HepG2 (cell line): ENCODE measurements around the gene SEMA3G. TPM values are rescaled to one million over a fixed set of nuclear protein-coding genes. Genes with fewer than 3 reads are reported as not detected.

Experiments
- ATAC-seq: fragments of 200-7000 bp; cut with Tn5 transposase; 3 replicates; pipeline ENCODE4 v1.9.1; 2020; ENCODE audit warnings: mild to moderate bottlenecking, moderate library complexity
- BruUV-seq: library from RNA; stranded (reverse); fragments of 400-500 nt; replicated peaks from 2 replicates; lab custom pipeline; 2021; lab: Mats Ljungman, UMichigan
- CTCF ChIA-PET: fragments of 300-600 bp; formaldehyde crosslinking; extraction: SDS; loops from one replicate; lab custom pipeline; 2021; ENCODE audit warnings: low total read pairs, inconsistent platforms, low intra/inter-chr PET ratio; lab: Yijun Ruan, JAX
- POLR2A ChIA-PET: fragments of 350-600 bp; sonication (Branson Sonifier 250); formaldehyde crosslinking; loops from one replicate; lab custom pipeline; 2020; ENCODE audit warnings: antibody characterized with exemption, inconsistent platforms; lab: Yijun Ruan, JAX
- DNase-seq: peaks from one replicate; pipeline ENCODE4 v3.0.0-alpha.2; 2015; ENCODE audit warnings: low spot score
- FAIRE-seq: peaks from 3 replicates; lab custom pipeline; 2011; peaks lifted over from hg19 to GRCh38; lab: Jason Lieb, UNC
- H2AFZ ChIP-seq: one replicate; pipeline ENCODE4 v1.6.1; 2011; ENCODE audit warnings: low read length, inconsistent platforms
- H3K27ac ChIP-seq: fragments of 300-600 bp; 3 replicates; pipeline ENCODE4 v1.8.0; 2011; ENCODE audit warnings: mixed run types, mild to moderate bottlenecking, mixed read lengths, low read length, inconsistent platforms; ENCODE audit not compliant: insufficient read depth; ENCODE audit errors: extremely low read length
- H3K27me3 ChIP-seq, 2 experiments: fragments of 200-600 bp in 1 of 2; 2 replicates in 1 of 2; 3 replicates in 1 of 2; pipeline versions ENCODE4 v1.6.0 to v1.8.0; 2011; ENCODE audit warnings: low read length in 2 of 2, mild to moderate bottlenecking in 2 of 2, moderate library complexity in 2 of 2, inconsistent platforms in 1 of 2; ENCODE audit not compliant: insufficient read depth in 2 of 2, control insufficient read depth in 1 of 2
- H3K36me3 ChIP-seq, 2 experiments: fragments of 200-600 bp in 1 of 2; replicated peaks in 1 of 2; 2 replicates in 1 of 2; 3 replicates in 1 of 2; pipeline versions ENCODE4 v1.5.1 to v1.8.0; 2011; ENCODE audit warnings: low read length in 2 of 2, inconsistent platforms in 1 of 2; ENCODE audit not compliant: insufficient read depth in 2 of 2, control insufficient read depth in 1 of 2
- H3K4me1 ChIP-seq: 2 replicates; pipeline ENCODE4 v1.5.1; 2012; ENCODE audit warnings: low read length, inconsistent platforms; ENCODE audit not compliant: insufficient read depth
- H3K4me2 ChIP-seq: 2 replicates; pipeline ENCODE4 v1.6.0; 2011; ENCODE audit warnings: low read depth, low read length, inconsistent platforms
- H3K4me3 ChIP-seq, 3 experiments: fragments of 200-600 bp in 1 of 3; sonication (generic), shearing (Covaris generic) in 1 of 3; replicated peaks in 1 of 3; 2 replicates each; pipeline ENCODE4 v1.5.1; 2011 to 2016; ENCODE audit warnings: low read length in 3 of 3, inconsistent platforms in 2 of 3, low read depth in 2 of 3, mild to moderate bottlenecking in 2 of 3, control low read depth in 1 of 3, mixed read lengths in 1 of 3; ENCODE audit not compliant: insufficient read depth in 1 of 3
- H3K79me2 ChIP-seq: one replicate; pipeline ENCODE4 v1.6.1; 2011; ENCODE audit warnings: low read length, inconsistent platforms; ENCODE audit not compliant: insufficient read depth
- H3K9ac ChIP-seq: 2 replicates; pipeline ENCODE4 v1.6.0; 2011; ENCODE audit warnings: mild to moderate bottlenecking, low read depth, low read length, inconsistent platforms; ENCODE audit not compliant: insufficient read depth
- H3K9me3 ChIP-seq: 2 replicates; pipeline ENCODE4 v1.5.1; 2012; ENCODE audit warnings: mild to moderate bottlenecking, low read length
- H4K20me1 ChIP-seq: 2 replicates; pipeline ENCODE4 v1.6.0; 2011; ENCODE audit warnings: inconsistent platforms, mild to moderate bottlenecking, low read length, moderate library complexity; ENCODE audit not compliant: insufficient read depth
- ESRRA ChIP-seq: sonication (generic); formaldehyde crosslinking; IDR thresholded peaks from 2 replicates; pipeline ENCODE4 v1.5.1; 2020; ENCODE audit warnings: mild to moderate bottlenecking, low read depth, missing genetic modification reagents
- ETV6 ChIP-seq: sonication (generic); formaldehyde crosslinking; conservative IDR thresholded peaks from 2 replicates; pipeline ENCODE4 v1.4.0; 2020; ENCODE audit warnings: missing genetic modification reagents
- FOXO1 ChIP-seq: sonication (generic); formaldehyde crosslinking; IDR thresholded peaks from 2 replicates; pipeline ENCODE4 v1.4.0; 2020; ENCODE audit warnings: missing genetic modification reagents
- NR2C2 ChIP-seq: sonication (generic); formaldehyde crosslinking; IDR thresholded peaks from 2 replicates; pipeline ENCODE4 v1.4.0; 2020; ENCODE audit warnings: missing genetic modification reagents, mild to moderate bottlenecking, moderate library complexity, borderline replicate concordance
- SMYD3 ChIP-seq: sonication (generic); formaldehyde crosslinking; IDR thresholded peaks from 2 replicates; pipeline ENCODE4 v1.8.1; 2023; ENCODE audit warnings: mild to moderate bottlenecking, missing genetic modification reagents
- UBTF ChIP-seq: sonication (generic); formaldehyde crosslinking; IDR thresholded peaks from 2 replicates; pipeline ENCODE4 v1.4.0; 2020; ENCODE audit warnings: mild to moderate bottlenecking, missing genetic modification reagents
- XBP1 ChIP-seq: sonication (generic); formaldehyde crosslinking; IDR thresholded peaks from 2 replicates; pipeline ENCODE4 v1.5.0; 2020; ENCODE audit warnings: missing genetic modification reagents
- ZBTB1 ChIP-seq: sonication (generic); formaldehyde crosslinking; IDR thresholded peaks from 2 replicates; pipeline ENCODE4 v1.4.0; 2020; ENCODE audit warnings: missing genetic modification reagents, borderline replicate concordance
- ZNF616 ChIP-seq: sonication (generic); formaldehyde crosslinking; IDR thresholded peaks from 2 replicates; pipeline ENCODE4 v1.5.0; 2020; ENCODE audit warnings: low read depth, mild to moderate bottlenecking, missing genetic modification reagents
- WGBS: methylation state at CpG from one replicate; pipeline ENCODE4 v1.1.6; 2017; ENCODE audit warnings: low lambda C conversion rate; 5-methylcytosine and 5-hydroxymethylcytosine counted together
- in situ Hi-C: cut with HindIII; loops from 2 replicates; pipeline ENCODE4 v1.10.0; 2017; ENCODE audit warnings: low pct_unique_long_range_greater_than_20kb; ENCODE audit not compliant: extremely low pct_ligation_motif_present
- intact Hi-C: fragments of 100-400 bp; cut with micrococcal nuclease; formaldehyde crosslinking; loops from one replicate; pipeline ENCODE4 v1.10.0; 2022; ENCODE audit not compliant: unreplicated experiment
- polyA plus RNA-seq, 8 experiments: library from polyadenylated mRNA; depleted of rRNA in 3 of 8; stranded (reverse) in 7 of 8; unstranded in 1 of 8; fragments of >200 nt; fragmentation: Illumina TruSeq in 4 of 8; extraction: Trizol in 4 of 8; gene quantifications; 2 replicates each; pipeline versions ENCODE4 v1.2.1 to v1.2.3, GENCODE V29; 2011 to 2016; ENCODE audit warnings: low read depth in 4 of 8, missing spikeins in 1 of 8, mixed read lengths in 1 of 8; ENCODE audit not compliant: insufficient read depth in 1 of 8
- total RNA-seq, 5 experiments: library from RNA; depleted of rRNA; stranded (reverse); fragments of >200 nt; fragmentation: Illumina TruSeq; extraction: Trizol; gene quantifications; 2 replicates each; pipeline ENCODE4 v1.2.3, GENCODE V29; 2016; ENCODE audit warnings: low read depth in 1 of 5

SEMA3G gene
- total and polyA plus RNA-seq, 2 of the 13 experiments (the other 11 are each of a cell fraction or from before 2014, with no cell fraction given), result 6.1 to 8.3 TPM

GRCh38 chr3:52405601-52406110 is 39.2 kb downstream of the SEMA3G start (continued):
- TF ChIP-seq UBTF (CRISPR knock-in tag) (no peak), XBP1 (no peak), FOXO1 (CRISPR knock-in tag) (no peak), ETV6 (CRISPR knock-in tag) (no peak), SMYD3 (CRISPR knock-in tag) (no peak)
- TF ChIP-seq, all 625 proteins: peak for 0

GRCh38 chr3:52405066-52405465 is 39.8 kb downstream of the SEMA3G start:
- WGBS, result 99% methylated on average over 5 of the region's 6 CpGs
- POLR2A ChIA-PET, result no interaction called here
- H3K9me3 ChIP-seq, result no peaks in the 10 kb centered on the region
- FAIRE-seq (no peak), DNase-seq (no peak), ATAC-seq (no peak)
- no peak overlapping the region for H2AFZ ChIP-seq
- BruUV-seq, result no TSS peak
- TF ChIP-seq ZBTB1, result no peak
- TF ChIP-seq ZNF616, result no peak
- no peak for TF ChIP-seq ESRRA (CRISPR knock-in tag)
- TF ChIP-seq NR2C2 (CRISPR knock-in tag), result no peak
- H3K4me3 ChIP-seq, result no peak overlapping the region
- H3K27ac ChIP-seq, result no peak overlapping the region
- CTCF ChIA-PET, result no interaction called here
- H3K27me3 ChIP-seq, result peaks cover 0 to 4% of the 10 kb centered on the region in 2 experiments; a peak in 1 of 5 replicates
- in situ Hi-C loops, result no loop called here
- intact Hi-C loops, result no loop called here
- H3K4me2 ChIP-seq, result no peak overlapping the region
- H3K36me3 ChIP-seq, result peaks cover 28 to 71% of the 10 kb centered on the region in 2 experiments
- no peaks in the 10 kb centered on the region for H4K20me1 ChIP-seq
- peaks cover 15% of the 10 kb centered on the region for H3K4me1 ChIP-seq
- H3K9ac ChIP-seq, result no peak overlapping the region
- peaks cover 17% of the 10 kb centered on the region for H3K79me2 ChIP-seq
